Left ventricle myocardium inferior (tissue), 1 donor: ENCODE data around the gene FOXK2. TPM values are rescaled to one million over a fixed set of nuclear protein-coding genes. Genes with fewer than 3 reads are reported as not detected.
A peak's percentile ranks its signal among the peaks of the same experiment; 100 is the strongest.

Experiments used
- DNase-seq: peaks from one replicate; pipeline ENCODE4 v3.0.0-alpha.2; 2020
- H3K27ac ChIP-seq: fragments of 200-600 bp; replicated peaks from 2 replicates; pipeline ENCODE4 v1.8.0; 2021
- H3K27me3 ChIP-seq: fragments of 200-600 bp; 2 replicates; pipeline ENCODE4 v1.8.0; 2021; ENCODE audit warnings: low read depth
- H3K36me3 ChIP-seq: fragments of 200-600 bp; 2 replicates; pipeline ENCODE4 v1.8.0; 2021
- H3K4me1 ChIP-seq: fragments of 200-600 bp; 2 replicates; pipeline ENCODE4 v1.8.0; 2021
- H3K4me3 ChIP-seq: fragments of 200-600 bp; 2 replicates; pipeline ENCODE4 v1.8.0; 2021; ENCODE audit warnings: mild to moderate bottlenecking, moderate library complexity
- H3K9me3 ChIP-seq: fragments of 200-600 bp; replicated peaks from 2 replicates; pipeline ENCODE4 v1.8.0; 2021
- intact Hi-C: fragments of 100-400 bp; cut with micrococcal nuclease; formaldehyde crosslinking; loops from one replicate; pipeline ENCODE4 v1.11.0; 2022
- total RNA-seq: library from RNA; stranded (reverse); fragmentation: NEBNext Ultra II Directional; extraction: Animal tissue kit (Norgen Biotek cat#: 25700); gene quantifications from one replicate; pipeline ENCODE4 v1.2.1, GENCODE V29; 2021
- TF ChIP-seq, protein P1 (sequence below): fragments of 200-600 bp; IDR thresholded peaks from 2 replicates; pipeline ENCODE4 v1.8.0; 2021; ENCODE audit warnings: antibody characterized with exemption, mild to moderate bottlenecking, borderline replicate concordance
- donor health status: DM: no; HTN: yes; CAD: no; lungs with severe emphysema.

FOXK2 gene
- total RNA-seq, 1 donor from 2014 or later: 41.6 TPM

DNA sequence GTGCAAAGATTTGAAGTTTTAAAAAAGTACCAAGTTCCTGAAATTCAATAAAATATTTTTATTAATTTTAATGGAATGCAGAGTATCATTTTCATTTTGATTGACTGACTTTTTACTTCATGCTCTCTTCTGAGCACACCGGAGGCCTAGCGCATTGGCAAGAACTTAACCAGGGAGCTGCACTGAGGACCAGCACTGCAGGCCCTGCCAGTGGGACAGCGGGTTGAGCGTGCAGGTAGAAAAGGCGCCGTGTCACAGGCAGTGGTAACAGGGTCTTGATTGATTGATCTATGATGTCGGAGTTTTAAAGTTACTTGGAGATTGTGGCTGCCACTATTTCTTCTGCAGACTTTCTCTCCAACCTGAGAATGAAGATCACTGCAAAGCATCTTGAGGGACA, 85.0 kb downstream of the FOXK2 start:
- Histone ChIP-seq H3K27me3 (no peaks in the 10 kb centered on the region), H3K27ac (peak overlapping the region; percentile 66), H3K9me3 (no peaks in the 10 kb centered on the region), H3K4me3 (peak overlapping the region; percentile 45), H3K36me3 (peaks cover 48% of the 10 kb centered on the region), H3K4me1 (peaks cover 47% of the 10 kb centered on the region)
- TF ChIP-seq, protein P1, sequence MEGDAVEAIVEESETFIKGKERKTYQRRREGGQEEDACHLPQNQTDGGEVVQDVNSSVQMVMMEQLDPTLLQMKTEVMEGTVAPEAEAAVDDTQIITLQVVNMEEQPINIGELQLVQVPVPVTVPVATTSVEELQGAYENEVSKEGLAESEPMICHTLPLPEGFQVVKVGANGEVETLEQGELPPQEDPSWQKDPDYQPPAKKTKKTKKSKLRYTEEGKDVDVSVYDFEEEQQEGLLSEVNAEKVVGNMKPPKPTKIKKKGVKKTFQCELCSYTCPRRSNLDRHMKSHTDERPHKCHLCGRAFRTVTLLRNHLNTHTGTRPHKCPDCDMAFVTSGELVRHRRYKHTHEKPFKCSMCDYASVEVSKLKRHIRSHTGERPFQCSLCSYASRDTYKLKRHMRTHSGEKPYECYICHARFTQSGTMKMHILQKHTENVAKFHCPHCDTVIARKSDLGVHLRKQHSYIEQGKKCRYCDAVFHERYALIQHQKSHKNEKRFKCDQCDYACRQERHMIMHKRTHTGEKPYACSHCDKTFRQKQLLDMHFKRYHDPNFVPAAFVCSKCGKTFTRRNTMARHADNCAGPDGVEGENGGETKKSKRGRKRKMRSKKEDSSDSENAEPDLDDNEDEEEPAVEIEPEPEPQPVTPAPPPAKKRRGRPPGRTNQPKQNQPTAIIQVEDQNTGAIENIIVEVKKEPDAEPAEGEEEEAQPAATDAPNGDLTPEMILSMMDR: no peak
- DNase-seq: no peak
- intact Hi-C loops: no loop called here

DNA sequence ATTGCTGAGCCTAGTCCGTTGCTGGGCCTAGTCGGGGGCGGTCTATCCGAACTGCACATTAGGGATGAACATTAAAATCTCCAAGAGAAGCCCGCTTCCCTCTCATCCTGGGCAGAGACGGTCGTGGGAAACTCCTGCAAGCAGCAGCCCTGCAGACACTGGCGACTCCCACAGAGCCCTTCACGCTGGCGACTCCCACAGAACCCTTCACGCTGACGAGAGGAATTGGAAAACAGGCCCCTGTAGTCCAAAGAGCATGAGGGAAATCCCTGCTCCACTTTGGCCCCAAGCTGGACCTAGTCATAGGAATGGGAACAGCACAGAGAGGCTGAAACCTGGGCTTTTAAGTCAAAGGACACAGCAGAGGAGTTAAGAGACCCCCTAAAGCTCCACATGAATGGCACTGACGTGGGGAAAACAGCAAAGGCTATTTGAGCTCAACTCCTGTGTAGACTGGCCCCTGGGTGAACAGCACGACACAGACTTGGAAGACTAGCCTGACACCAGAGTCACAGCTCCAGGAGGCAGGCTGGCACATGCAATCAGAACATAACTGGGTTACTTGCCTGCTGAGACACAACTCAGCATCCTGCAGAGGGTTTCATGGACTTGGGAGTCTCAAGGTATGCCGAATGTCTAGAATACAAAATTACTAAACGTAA, 86.5 kb downstream of the FOXK2 start:
- TF ChIP-seq, protein P1: no peak
- Histone ChIP-seq H3K36me3 (peaks cover 48% of the 10 kb centered on the region), H3K27ac (no peak overlapping the region), H3K4me1 (peaks cover 32% of the 10 kb centered on the region), H3K27me3 (no peaks in the 10 kb centered on the region), H3K9me3 (no peaks in the 10 kb centered on the region), H3K4me3 (no peak overlapping the region)
- DNase-seq: no peak
- intact Hi-C loops: no loop called here

DNA sequence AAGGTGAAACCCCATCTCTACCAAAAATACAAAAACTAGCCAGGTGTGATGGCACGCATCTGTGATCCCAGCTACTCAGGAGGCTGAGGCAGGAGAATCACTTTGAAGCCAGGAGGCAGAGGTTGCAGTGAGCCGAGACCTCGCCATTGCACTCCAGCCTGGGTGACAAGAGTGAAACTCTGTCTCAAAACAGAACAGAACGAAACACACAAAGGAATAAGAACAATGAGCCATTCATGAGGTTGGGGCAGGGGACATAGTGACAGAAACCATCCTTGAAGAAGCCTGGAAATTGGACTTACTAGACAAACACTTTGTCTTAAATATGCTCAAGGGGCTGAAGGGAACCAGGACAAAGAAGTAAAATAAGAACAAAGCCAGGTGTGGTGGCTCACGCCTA, 89.3 kb downstream of the FOXK2 start:
- Histone ChIP-seq H3K36me3 (peaks cover 20% of the 10 kb centered on the region), H3K4me1 (peaks cover 32% of the 10 kb centered on the region), H3K27ac (no peak overlapping the region), H3K9me3 (no peaks in the 10 kb centered on the region), H3K4me3 (no peak overlapping the region), H3K27me3 (no peaks in the 10 kb centered on the region)
- no peak for DNase-seq
- intact Hi-C loops: no loop called here
- TF ChIP-seq, protein P1: no peak

DNA sequence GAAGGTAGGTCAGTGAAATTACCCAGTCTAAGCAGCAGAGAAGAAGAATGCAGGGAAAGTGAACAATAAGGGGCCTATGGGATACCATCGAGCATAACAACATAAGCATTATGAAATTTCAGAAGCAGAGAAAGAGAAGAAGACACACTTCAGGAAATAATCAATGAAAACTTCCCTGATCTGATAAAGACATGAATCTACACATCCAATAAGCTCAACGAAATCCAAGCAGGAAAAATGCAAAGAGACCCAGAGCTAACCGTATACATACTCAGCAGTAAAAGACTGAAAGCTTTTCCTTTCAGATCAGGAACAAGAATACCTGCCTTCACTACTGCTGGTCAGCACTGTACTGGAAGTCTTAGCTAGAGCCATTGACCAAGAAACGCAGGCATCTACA, 90.1 kb downstream of the FOXK2 start:
- peak overlapping the region; percentile 30 for H3K27ac ChIP-seq
- H3K36me3 ChIP-seq: peaks cover 19% of the 10 kb centered on the region
- intact Hi-C loops: no loop called here
- DNase-seq: no peak
- no peaks in the 10 kb centered on the region for H3K27me3 ChIP-seq
- H3K9me3 ChIP-seq: no peaks in the 10 kb centered on the region
- TF ChIP-seq, protein P1: no peak
- peaks cover 31% of the 10 kb centered on the region for H3K4me1 ChIP-seq
- no peak overlapping the region for H3K4me3 ChIP-seq

DNA sequence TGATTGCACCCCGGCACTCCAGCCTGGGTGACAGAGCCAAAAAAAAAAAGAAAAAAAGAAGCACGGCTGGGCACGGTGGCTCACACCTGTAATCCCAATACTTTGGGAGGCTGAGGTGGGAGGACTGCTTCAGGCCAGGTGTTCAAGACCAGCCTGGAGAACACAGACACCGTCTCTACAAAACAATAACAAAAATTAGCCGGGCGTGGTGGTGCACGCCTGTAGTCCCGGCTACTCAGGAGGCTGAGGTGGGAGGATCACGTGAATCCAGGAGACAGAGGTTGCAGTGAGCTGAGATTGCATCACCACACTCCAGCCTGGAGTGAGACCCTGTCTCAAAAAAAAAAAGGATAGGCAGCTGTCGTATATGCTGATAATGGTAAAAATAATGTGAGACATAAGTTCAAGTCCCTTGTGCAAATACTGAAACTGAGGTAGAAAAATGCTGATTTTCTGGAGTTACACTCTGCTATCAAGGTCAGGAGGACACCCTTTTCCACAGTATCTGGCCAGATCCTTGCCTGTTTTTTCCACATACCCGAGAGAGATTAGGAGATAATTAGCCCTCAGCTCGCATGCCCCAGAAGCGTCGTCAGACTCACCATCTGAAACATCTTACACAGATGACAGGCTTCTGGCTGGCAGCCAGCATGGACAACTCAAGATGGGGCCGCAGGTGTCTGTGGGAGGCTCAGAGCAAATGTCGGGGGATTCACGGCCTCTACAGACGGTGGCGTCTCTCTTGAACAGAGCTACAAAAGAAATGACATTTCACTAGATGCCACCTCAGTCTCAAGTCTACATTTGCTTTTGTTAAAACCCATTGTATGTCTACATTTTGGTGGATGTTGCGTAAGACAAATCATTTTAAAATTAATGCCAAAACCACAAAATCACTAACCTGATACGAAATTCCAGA, 91.9 kb downstream of the FOXK2 start:
- Histone ChIP-seq H3K9me3 (no peaks in the 10 kb centered on the region), H3K27me3 (no peaks in the 10 kb centered on the region), H3K4me1 (peaks cover 26% of the 10 kb centered on the region), H3K4me3 (no peak overlapping the region), H3K36me3 (peaks cover 27% of the 10 kb centered on the region), H3K27ac (peak overlapping the region; percentile 15)
- DNase-seq: no peak
- TF ChIP-seq, protein P1: no peak
- intact Hi-C loops: no loop called here
